ENCODE data around the gene ABHD16A. TPM values are rescaled to one million over a fixed set of nuclear protein-coding genes. Genes with fewer than 3 reads are reported as not detected.

Gene ABHD16A
- total and polyA plus RNA-seq, 2 of the 13 experiments (the other 11 are each of a cell fraction or from before 2014, with no cell fraction given): 43.5 to 45.4 TPM

GRCh38 chr6:31652925-31653724 is 50.0 kb downstream of the ABHD16A start:
- 0 out of 2 replicates have a peak, but pooled peaks cover 7% of the 10 kb centered on the region for H4K20me1 ChIP-seq (ENCODE audit: insufficient read depth, low read length)
- H3K4me3 ChIP-seq (replicated peaks in 1 of 3; ENCODE audit: insufficient read depth in 1 of 3, low read depth in 2 of 3, low read length in 3 of 3): peak overlapping the region; percentile 73 to 88 (median 77)
- ChIA-PET CTCF (ENCODE audit: low intra/inter-chr PET ratio, low total read pairs) (no interaction called here), POLR2A (interaction anchor here (0.8 to 8.0 kb wide), 35 partner anchors 9 to 1318 kb away, joined by 3 to 438 read pairs (median 7); partner anchors contain the start of genes ABHD16A, AIF1, ATP6V1G2 and C6orf47)
- no peaks in the 10 kb centered on the region for H3K9me3 ChIP-seq (ENCODE audit: low read length)
- H3K4me1 ChIP-seq (ENCODE audit: insufficient read depth, low read length): peaks cover 70% of the 10 kb centered on the region
- TSS peak; percentile 90 for BruUV-seq (replicated peaks)
- peak overlapping the region; percentile 91 for H3K9ac ChIP-seq (ENCODE audit: insufficient read depth, low read depth, low read length)
- DNase-seq (ENCODE audit: low spot score) (peak; percentile 98), ATAC-seq (peak; percentile 55), FAIRE-seq (no peak)
- in situ Hi-C loops (cut with HindIII; ENCODE audit: extremely low pct_ligation_motif_present, low pct_unique_long_range_greater_than_20kb) (no loop called here), intact Hi-C loops (cut with micrococcal nuclease; ENCODE audit: unreplicated experiment) (loop anchor here (1.0 to 10.0 kb wide), 3 partner anchors 7 to 108 kb away; partner anchors contain the start of genes ATP6V1G2, C6orf47, DDX39B and NFKBIL1)
- H3K27me3 ChIP-seq (ENCODE audit: control insufficient read depth in 1 of 2, insufficient read depth in 2 of 2, low read length in 2 of 2): no peaks in the 10 kb centered on the region; a peak in 2 of 5 replicates
- H3K4me2 ChIP-seq (ENCODE audit: low read depth, low read length): peak overlapping the region; percentile 100
- peaks cover 20 to 37% of the 10 kb centered on the region in 2 experiments for H3K36me3 ChIP-seq (replicated peaks in 1 of 2; ENCODE audit: control insufficient read depth in 1 of 2, insufficient read depth in 2 of 2, low read length in 2 of 2)
- H3K79me2 ChIP-seq (ENCODE audit: insufficient read depth, low read length): peaks cover 65% of the 10 kb centered on the region
- H2AFZ ChIP-seq (ENCODE audit: low read length): no peak overlapping the region
- peak overlapping the region; percentile 96 for H3K27ac ChIP-seq (ENCODE audit: extremely low read length, insufficient read depth, low read length)
- 4% methylated on average over 36 of the region's 37 CpGs for WGBS (ENCODE audit: low lambda C conversion rate)
- TF ChIP-seq, protein P1, sequence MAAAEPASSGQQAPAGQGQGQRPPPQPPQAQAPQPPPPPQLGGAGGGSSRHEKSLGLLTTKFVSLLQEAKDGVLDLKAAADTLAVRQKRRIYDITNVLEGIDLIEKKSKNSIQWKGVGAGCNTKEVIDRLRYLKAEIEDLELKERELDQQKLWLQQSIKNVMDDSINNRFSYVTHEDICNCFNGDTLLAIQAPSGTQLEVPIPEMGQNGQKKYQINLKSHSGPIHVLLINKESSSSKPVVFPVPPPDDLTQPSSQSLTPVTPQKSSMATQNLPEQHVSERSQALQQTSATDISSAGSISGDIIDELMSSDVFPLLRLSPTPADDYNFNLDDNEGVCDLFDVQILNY (CRISPR knock-in tag; conservative IDR thresholded peaks at IDR 0.05): no peak
- TF ChIP-seq, protein P2, sequence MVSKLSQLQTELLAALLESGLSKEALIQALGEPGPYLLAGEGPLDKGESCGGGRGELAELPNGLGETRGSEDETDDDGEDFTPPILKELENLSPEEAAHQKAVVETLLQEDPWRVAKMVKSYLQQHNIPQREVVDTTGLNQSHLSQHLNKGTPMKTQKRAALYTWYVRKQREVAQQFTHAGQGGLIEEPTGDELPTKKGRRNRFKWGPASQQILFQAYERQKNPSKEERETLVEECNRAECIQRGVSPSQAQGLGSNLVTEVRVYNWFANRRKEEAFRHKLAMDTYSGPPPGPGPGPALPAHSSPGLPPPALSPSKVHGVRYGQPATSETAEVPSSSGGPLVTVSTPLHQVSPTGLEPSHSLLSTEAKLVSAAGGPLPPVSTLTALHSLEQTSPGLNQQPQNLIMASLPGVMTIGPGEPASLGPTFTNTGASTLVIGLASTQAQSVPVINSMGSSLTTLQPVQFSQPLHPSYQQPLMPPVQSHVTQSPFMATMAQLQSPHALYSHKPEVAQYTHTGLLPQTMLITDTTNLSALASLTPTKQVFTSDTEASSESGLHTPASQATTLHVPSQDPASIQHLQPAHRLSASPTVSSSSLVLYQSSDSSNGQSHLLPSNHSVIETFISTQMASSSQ (IDR thresholded peaks at IDR 0.05; ENCODE audit: low read depth): peak; percentile 50
- TF ChIP-seq, protein P2 (CRISPR knock-in tag; IDR thresholded peaks at IDR 0.05; ENCODE audit: borderline replicate concordance): no peak; the same call in 1 of the 2 replicates
- no peak for TF ChIP-seq PHF20 (CRISPR knock-in tag; IDR thresholded peaks at IDR 0.05)
- TF ChIP-seq ZNF768 (CRISPR knock-in tag; IDR thresholded peaks at IDR 0.05): peak; percentile 21; the same call in 1 of the 2 replicates
- TF ChIP-seq TAF15 (IDR thresholded peaks at IDR 0.05; ENCODE audit: low read depth, low read length, poor library complexity, severe bottlenecking): no peak
- peak; percentile 37 for TF ChIP-seq MEF2D (CRISPR knock-in tag; IDR thresholded peaks at IDR 0.05)
- no peak for TF ChIP-seq GMEB2 (CRISPR knock-in tag; IDR thresholded peaks at IDR 0.05; ENCODE audit: low read depth)
- no peak; the same call in 1 of the 2 replicates for TF ChIP-seq MIXL1 (CRISPR knock-in tag; IDR thresholded peaks at IDR 0.05)
- TF ChIP-seq ZFY (CRISPR knock-in tag; IDR thresholded peaks at IDR 0.05): peak; percentile 73
- TF ChIP-seq MATR3 (CRISPR knock-in tag; IDR thresholded peaks at IDR 0.05): no peak
- TF ChIP-seq, protein P3, sequence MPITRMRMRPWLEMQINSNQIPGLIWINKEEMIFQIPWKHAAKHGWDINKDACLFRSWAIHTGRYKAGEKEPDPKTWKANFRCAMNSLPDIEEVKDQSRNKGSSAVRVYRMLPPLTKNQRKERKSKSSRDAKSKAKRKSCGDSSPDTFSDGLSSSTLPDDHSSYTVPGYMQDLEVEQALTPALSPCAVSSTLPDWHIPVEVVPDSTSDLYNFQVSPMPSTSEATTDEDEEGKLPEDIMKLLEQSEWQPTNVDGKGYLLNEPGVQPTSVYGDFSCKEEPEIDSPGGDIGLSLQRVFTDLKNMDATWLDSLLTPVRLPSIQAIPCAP (CRISPR knock-in tag; IDR thresholded peaks at IDR 0.05; ENCODE audit: low read depth): 0 out of 2 replicates have a peak, but pooled peaks have one; percentile 51
- TF ChIP-seq FIP1L1 (IDR thresholded peaks at IDR 0.05; ENCODE audit: borderline replicate concordance, insufficient read depth, low read depth, low read length): 0 out of 2 replicates have a peak, but pooled peaks have one; percentile 34
- 0 out of 2 replicates have a peak, but pooled peaks have one; percentile 2 for TF ChIP-seq ZNF703 (CRISPR knock-in tag; IDR thresholded peaks at IDR 0.05; ENCODE audit: borderline replicate concordance)
- TF ChIP-seq ZNF160 (CRISPR knock-in tag; IDR thresholded peaks at IDR 0.05): no peak; the same call in 1 of the 2 replicates
